GM19395 (cell line): Measurements from ENCODE around the gene TMEM134.
"Not testable (repeated sequence)": the region's sequence is repeated elsewhere in the genome, so short reads cannot be mapped to it uniquely, and the experiment has no call there.

Source experiments
- ATAC-seq: cut with Tn5 transposase; IDR thresholded peaks from one replicate; pipeline ENCODE4 v1.9.1; 2021; ENCODE audit warnings: mild to moderate bottlenecking, moderate library complexity; ENCODE audit not compliant: unreplicated experiment

Gene TMEM134

GRCh38 chr11:67428052-67429001, 40.7 kb downstream of the TMEM134 start, which contains the start of gene RPS6KB2:
RPS6KB2 (plus strand) TSS chr11:67428494; CDS start chr11:67428546, 52 bp downstream.
- peak; percentile 70 for ATAC-seq

GRCh38 chr11:67427364-67427859, 41.6 kb downstream of the TMEM134 start:
- ATAC-seq, result not testable (repeated sequence)

GRCh38 chr11:67423891-67424613, 45.0 kb downstream of the TMEM134 start:
- no peak for ATAC-seq

GRCh38 chr11:67423466-67423865, 45.6 kb downstream of the TMEM134 start:
- ATAC-seq, result no peak

GRCh38 chr11:67422891-67423290, 46.2 kb downstream of the TMEM134 start:
- ATAC-seq, result no peak

GRCh38 chr11:67421430-67422031, 47.5 kb downstream of the TMEM134 start:
- no peak for ATAC-seq

- ATAC-seq, result peak; percentile 75
Measured at GRCh38 chr11:67420646-67421429, 48.2 kb downstream of the TMEM134 start.

GRCh38 chr11:67420147-67420645, 48.9 kb downstream of the TMEM134 start:
- ATAC-seq, result no peak

- no peak for ATAC-seq
Measured at GRCh38 chr11:67419325-67420049, 49.6 kb downstream of the TMEM134 start.

GRCh38 chr11:67418476-67419281, 50.4 kb downstream of the TMEM134 start:
- no peak for ATAC-seq

GRCh38 chr11:67417425-67417824, 51.6 kb downstream of the TMEM134 start:
- ATAC-seq, result no peak

GRCh38 chr11:67416416-67417335, 52.4 kb downstream of the TMEM134 start:
- no peak for ATAC-seq

GRCh38 chr11:67415501-67416304, 53.3 kb downstream of the TMEM134 start, which contains the start of gene CARNS1:
CARNS1 (plus strand) TSS chr11:67415678; CDS start chr11:67416200, 522 bp downstream.
- ATAC-seq, result no peak

GRCh38 chr11:67413266-67413849, 55.7 kb downstream of the TMEM134 start:
- ATAC-seq, result no peak

GRCh38 chr11:67412495-67413179, 56.4 kb downstream of the TMEM134 start:
- ATAC-seq, result no peak

- no peak for ATAC-seq
Measured at GRCh38 chr11:67411785-67412152, 57.3 kb downstream of the TMEM134 start.
